HG03521 (cell line): ENCODE measurements around the gene FAM193A.

Experiments used
- ATAC-seq: cut with Tn5 transposase; IDR thresholded peaks from one replicate; pipeline ENCODE4 v1.9.1; 2021; ENCODE audit warnings: mild to moderate bottlenecking, moderate library complexity; ENCODE audit not compliant: unreplicated experiment

The FAM193A gene

GRCh38 chr4:2688697-2689096, 152.2 kb downstream of the FAM193A start:
- no peak for ATAC-seq

DNA sequence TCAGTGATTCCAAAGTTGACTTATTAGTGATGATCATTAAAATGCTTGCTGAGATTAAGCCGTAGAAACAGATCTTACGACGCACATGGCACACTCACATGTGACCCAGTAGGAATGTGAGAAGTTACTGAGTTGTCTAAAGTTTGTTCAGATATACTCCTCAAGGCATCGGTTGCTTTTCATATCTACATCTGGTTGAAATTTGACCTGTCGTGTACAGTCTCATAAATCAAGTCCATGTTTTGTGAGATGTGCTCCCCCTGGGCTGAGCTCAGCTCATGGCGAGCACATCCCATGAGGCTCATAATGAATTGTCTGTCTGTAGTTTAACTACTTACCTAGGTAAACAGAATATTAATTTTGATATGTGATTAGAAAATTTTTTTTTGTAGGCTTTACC, 152.7 kb downstream of the FAM193A start:
- no peak for ATAC-seq

- ATAC-seq: peak; percentile 50
These were observed 153.6 kb downstream of the FAM193A start for GRCh38 chr4:2689825-2690700.

- no peak for ATAC-seq
These were observed 154.9 kb downstream of the FAM193A start for GRCh38 chr4:2691313-2691712.

GRCh38 chr4:2691952-2692435, 155.5 kb downstream of the FAM193A start:
- no peak for ATAC-seq

GRCh38 chr4:2694691-2695090, 158.2 kb downstream of the FAM193A start:
- ATAC-seq: no peak

DNA sequence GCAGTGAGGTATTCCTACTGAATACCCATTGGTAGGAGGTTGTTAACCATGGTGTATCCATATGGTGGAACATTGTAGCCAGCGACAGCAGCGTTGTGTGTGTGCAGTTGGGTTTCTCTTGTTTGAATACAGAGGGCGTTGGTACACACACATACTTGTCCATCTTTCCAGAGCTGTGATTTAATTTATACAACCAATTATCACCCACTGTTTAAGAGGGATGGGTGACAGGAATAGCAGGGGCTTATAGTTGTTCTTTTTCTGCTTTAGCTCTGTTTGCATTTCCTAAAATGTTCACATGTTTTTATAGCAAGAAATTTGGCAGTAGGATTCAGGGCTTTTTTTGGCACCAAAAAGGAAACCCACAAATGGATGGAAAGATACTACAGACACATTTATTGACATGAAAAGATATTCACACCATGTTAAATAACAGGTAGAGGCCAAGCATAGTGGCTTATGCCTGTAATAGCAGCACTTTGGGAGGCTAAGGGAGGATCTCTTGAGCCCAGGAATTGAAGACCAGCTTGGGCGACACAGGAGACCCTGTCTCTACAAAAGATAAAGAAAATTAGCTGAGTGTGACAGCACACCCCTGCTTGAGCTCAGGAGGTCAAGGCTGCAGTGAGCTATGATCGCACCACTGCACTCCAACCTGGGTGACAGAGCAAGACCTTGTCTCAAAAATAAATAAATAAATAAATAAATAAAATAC, 159.1 kb downstream of the FAM193A start:
- ATAC-seq: no peak

DNA sequence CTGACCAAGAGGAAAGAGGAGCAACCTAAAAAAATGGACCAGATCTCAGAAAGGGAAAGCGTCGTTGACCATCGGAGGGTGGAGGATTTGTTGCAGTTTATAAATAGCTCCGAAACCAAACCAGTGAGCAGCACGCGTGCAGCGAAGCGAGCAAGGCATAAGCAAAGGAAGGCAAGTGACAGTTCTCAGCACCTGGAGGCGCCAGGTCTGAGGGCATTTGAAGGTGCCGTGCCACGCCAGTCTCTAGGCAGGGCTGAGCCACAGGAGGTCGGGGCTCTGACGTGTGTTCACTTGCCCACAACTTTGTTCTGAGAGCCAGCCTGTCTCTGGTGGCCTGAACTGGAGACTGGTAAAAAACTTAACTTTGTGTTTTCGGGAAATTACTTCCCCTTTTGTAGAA, 160.0 kb downstream of the FAM193A start:
- ATAC-seq: peak; percentile 94

DNA sequence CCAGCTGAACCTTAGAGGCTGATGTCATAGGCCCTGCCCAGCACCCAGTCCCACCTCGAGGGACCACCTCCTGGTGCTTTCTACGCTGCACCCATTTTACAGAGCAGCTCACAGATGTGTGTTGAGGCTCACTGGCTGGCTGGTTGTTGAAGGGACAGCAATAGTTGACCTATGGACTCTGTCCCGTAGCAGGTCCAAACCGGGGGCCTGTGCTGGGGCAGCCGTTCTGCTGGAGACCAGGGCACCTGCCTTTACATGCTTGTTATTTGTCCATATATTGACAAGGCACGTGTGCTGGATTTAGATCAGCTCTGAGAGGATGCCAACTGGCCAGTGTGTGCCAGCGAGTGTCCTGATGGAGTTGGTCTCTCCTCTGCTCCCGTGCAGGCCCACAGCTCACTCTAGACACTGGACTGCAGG, 161.6 kb downstream of the FAM193A start:
- no peak for ATAC-seq

GRCh38 chr4:2698504-2698903, 162.1 kb downstream of the FAM193A start:
- ATAC-seq: no peak

DNA sequence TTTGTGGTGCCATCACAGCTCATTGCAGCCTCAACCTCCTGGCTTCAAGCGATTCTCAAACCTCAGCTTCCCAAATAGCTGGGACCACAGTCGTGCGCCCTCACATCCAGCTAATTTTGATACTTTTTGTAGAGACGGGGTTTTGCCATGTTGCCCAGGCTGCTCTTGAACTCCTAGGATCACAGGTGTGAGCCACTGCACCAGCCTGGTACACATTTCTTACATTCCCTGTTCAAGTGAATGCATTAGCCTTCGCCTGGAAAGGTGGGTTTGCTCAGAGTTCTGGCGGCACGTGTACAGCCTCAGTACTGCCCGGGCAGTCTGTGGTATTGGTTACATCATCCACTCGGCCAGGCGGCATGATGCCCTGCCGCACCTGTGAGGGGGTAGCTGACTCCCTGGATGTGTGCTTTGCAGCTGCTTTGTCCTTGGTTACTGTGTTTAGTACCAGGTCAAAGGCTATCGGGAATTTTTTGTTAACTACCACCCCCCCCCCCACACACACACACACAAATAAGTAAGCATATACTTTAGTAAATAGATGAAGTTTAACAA, 162.6 kb downstream of the FAM193A start:
- no peak for ATAC-seq

DNA sequence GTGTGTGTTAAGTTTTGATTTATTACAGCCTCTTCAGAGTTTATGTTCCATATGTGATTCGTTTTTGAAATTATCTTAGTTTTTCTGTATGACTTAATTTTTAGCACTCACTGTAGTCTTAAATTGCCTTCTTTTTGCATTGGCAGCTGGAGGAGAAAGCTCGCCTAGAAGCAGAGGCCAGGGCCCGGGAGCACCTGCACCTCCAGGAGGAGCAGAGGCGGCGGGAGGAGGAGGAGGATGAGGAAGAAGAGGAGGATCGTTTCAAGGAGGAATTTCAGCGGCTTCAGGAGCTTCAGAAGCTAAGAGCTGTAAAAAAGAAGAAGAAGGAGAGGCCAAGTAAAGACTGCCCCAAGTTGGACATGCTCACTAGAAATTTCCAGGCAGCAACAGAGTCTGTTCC, 163.1 kb downstream of the FAM193A start:
- no peak for ATAC-seq

GRCh38 chr4:2700031-2700430, 163.6 kb downstream of the FAM193A start:
- ATAC-seq: no peak

- no peak for ATAC-seq
These were observed 165.9 kb downstream of the FAM193A start for GRCh38 chr4:2702361-2702760.

DNA sequence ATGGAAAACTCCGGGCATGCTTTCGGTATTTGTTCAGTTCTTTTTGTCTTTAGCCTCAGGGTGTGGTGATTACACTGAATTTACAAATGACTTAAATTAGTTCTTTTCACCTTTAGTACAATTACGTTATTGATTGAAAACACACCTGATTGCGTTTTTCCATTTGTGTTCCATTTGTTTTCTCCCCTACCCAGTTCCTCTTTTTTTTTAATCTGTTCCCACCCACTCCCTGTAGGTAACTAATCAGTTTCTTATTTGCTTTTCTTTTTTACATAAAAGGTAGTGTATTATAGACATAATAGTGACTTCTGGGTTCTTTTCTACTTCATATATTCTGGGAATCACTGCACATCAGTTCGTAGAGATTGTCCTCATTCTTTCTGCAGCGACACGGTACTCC, 166.3 kb downstream of the FAM193A start:
- no peak for ATAC-seq

DNA sequence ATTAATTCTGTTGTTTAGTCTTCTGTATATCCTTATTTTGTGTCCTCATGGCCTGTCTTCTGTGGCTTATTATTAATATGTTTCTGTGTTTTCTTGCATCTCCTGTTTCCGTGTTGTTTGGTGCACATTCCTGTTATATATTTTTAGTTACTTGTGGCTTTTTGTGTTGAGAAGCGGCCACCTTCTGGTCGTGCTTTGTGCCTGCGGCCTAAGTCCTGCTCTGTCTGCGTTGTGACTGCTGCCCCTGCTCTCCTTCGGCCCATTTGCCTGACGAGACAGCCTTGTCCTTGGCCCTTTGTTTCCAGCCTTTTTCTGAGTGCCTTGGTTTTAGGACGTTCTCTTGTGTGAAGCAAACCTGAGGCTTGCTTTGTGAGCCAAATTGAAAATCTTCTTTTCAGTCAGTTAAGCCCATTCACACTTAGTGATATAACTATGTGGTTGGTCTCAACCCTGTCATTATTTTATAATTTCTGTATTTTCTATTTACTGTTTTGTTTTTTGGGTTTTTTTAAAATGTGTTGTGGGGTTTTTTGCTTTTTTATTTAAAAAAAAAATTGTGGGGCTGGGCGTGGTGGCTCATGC, 175.9 kb downstream of the FAM193A start:
- no peak for ATAC-seq

DNA sequence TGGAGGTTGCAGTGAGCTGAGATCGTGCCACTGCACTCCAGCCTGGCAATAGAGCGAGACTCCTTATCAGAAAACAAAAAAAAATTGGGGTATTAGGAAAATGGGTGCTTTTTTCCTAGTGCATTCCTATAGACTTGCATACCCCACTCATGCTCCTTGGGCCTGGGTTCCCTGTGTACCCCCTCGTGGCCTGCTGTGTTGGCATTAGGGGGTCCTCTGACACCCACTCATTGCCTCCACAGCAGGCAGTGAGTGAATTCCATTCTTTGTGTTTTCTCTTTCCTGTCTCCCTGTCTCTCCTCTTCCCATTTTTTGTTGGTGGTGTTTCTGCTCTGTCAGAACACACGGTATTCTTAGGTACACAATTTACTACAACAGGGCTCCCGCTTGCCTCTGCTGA, 176.9 kb downstream of the FAM193A start:
- ATAC-seq: no peak

DNA sequence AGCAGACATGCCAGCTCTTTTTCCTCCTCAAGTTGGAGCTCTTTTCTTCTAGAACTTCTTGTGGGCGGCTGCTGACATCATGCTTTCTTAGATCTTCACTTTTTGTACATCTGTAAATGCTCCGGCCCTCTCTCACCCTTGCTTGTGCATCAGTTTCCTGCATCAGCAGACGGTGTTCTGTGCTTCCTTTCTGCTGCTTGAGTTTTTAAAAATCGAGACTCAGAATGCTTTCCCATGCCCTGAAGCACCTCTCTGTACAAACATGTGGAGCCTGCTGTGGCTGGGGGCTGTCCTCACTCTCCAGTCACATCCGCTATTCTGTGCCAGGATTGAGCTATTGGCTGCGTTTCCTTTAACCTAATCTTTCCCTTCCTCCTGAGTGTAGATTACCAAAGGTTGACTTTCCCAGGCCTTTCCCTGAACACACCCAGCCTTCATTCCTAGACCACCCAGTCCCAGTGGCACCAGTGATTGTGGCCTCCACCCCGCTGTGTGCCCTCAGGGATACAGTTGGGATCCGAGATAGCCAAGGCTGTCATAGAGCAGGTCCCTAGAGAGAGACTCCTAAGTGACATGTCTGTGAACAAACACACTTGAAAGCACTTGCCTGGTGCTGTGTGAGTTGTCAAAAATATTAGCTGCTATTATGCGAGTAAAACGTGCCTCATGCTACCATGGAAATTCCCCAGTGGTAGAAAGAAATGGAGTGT, 177.8 kb downstream of the FAM193A start:
- no peak for ATAC-seq

GRCh38 chr4:2714918-2715317, 178.5 kb downstream of the FAM193A start:
- no peak for ATAC-seq

- ATAC-seq: no peak
These were observed 179.0 kb downstream of the FAM193A start for GRCh38 chr4:2715426-2715825.

DNA sequence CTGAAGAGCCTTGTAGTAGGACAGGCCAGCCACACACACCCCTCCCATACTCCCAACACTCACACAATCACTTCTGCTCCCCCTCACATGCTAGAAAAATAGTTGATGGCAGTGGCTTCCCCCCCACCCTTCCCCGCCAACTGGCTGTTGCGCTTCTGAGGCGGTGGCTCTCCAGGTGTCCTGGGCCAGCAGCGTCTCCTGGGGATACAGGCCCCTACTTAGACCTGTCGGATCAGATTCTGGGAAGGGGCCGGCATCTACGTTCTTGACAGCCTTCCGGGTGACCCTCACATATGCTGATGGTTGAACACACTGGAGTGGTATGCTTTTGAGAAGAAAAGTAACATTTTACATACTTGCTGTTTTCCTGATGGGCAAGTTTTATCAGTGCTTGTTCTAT, 179.8 kb downstream of the FAM193A start:
- ATAC-seq: no peak
